GM12864 (cell line): ENCODE data around the gene PDLIM7.

Experiments
- DNase-seq: peaks from one replicate; pipeline ENCODE4 v3.0.0-alpha.2; 2011; ENCODE audit warnings: low read depth
- H3K4me3 ChIP-seq: 2 replicates; pipeline ENCODE4 v1.5.1; 2011; ENCODE audit warnings: mild to moderate bottlenecking, low read depth, low read length, control low read depth
- TF ChIP-seq, protein P1 (sequence below): IDR thresholded peaks from 2 replicates; pipeline ENCODE4 v1.5.1; 2011; ENCODE audit warnings: low read depth, mild to moderate bottlenecking, moderate library complexity, low read length, control low read depth, inconsistent platforms; ENCODE audit errors: missing control alignments

Gene PDLIM7

DNA sequence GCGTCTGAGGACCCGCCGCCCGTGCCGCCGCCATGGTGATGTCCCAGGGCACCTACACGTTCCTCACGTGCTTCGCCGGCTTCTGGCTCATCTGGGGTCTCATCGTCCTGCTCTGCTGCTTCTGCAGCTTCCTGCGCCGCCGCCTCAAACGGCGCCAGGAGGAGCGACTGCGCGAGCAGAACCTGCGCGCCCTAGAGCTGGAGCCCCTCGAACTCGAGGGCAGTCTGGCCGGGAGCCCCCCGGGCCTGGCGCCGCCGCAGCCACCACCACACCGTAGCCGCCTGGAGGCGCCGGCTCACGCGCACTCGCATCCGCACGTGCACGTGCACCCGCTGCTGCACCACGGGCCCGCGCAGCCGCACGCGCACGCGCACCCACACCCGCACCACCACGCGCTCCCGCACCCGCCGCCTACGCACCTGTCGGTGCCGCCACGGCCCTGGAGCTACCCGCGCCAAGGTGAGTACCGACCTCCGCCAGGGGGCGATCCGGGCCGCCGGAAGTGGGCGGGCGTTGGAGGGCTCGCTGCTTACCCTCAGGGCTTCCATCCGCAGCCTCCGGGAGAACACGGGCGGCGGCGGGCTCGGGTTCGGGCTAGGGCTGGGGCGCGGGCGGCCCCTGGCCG, 42.3 kb downstream of the PDLIM7 start:
- TF ChIP-seq, protein P1, sequence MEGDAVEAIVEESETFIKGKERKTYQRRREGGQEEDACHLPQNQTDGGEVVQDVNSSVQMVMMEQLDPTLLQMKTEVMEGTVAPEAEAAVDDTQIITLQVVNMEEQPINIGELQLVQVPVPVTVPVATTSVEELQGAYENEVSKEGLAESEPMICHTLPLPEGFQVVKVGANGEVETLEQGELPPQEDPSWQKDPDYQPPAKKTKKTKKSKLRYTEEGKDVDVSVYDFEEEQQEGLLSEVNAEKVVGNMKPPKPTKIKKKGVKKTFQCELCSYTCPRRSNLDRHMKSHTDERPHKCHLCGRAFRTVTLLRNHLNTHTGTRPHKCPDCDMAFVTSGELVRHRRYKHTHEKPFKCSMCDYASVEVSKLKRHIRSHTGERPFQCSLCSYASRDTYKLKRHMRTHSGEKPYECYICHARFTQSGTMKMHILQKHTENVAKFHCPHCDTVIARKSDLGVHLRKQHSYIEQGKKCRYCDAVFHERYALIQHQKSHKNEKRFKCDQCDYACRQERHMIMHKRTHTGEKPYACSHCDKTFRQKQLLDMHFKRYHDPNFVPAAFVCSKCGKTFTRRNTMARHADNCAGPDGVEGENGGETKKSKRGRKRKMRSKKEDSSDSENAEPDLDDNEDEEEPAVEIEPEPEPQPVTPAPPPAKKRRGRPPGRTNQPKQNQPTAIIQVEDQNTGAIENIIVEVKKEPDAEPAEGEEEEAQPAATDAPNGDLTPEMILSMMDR: peak; percentile 75
- DNase-seq: peak; percentile 59

DNA sequence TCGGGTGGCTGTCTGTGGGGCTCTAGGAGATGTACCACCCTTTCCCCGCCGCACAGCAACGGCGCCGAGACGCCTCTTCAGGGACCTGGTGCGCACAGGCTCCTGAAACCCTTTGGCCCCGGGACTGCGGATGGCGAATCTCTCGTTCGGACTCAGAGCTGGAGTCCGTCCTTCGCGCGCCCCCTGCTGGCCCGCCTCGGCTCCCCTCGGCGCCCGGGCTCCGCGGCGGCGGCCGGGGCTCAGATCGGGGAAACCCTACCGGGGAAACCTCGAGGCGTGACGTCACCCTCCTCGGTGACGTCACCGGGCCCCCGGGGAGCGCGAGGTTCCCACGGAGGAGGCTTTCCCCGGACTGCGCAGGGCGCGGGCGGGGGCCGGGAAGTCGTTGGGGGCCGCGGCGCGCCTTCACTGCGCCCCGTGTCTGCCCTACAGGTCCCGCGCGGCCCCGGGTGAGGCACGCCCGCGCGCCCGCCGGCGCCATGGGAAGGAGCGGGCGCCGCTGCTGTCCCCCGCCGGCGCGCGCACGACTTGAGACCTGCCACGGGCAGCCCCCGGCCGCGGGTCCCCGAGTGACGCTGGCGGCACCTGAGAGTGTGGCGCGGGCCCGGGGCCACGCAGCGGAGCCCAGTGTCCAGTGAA, 42.9 kb downstream of the PDLIM7 start:
- DNase-seq: peak; percentile 65
- TF ChIP-seq, protein P1: peak; percentile 82
- H3K4me3 ChIP-seq: peak overlapping the region; percentile 76

More for the DNA sequence above, 42.3 kb downstream of the PDLIM7 start:
- H3K4me3 ChIP-seq: peak overlapping the region; percentile 76

DNA sequence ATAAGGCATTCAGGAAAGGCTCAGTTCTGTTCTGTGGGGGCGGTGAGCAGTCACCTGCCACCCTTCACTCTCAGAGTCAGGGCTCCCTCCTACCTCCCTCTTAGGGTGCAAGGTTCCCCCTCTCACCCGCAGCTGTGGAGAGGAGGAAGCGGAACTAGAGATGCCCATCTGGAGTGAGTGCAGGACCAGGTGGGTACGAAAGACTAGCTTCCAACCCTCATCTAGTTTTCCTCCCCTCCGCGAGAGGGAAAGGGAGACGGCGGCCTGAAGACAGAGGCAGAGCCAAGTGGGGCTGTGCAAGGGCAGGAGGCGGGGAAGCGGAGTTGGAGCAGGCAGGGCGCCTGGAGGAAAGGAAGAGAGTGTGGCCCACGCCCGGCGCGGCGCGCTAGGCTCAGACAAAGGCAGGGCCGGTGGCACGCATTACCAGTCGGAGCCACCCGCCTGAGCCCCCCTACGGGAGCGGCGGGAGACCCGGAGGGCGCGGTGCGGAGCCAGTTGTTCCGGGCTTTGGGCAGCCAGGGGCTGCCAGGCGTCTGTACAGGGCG, 43.5 kb downstream of the PDLIM7 start:
- DNase-seq: no peak
- peak overlapping the region; percentile 76 for H3K4me3 ChIP-seq
- TF ChIP-seq, protein P1: no peak

DNA sequence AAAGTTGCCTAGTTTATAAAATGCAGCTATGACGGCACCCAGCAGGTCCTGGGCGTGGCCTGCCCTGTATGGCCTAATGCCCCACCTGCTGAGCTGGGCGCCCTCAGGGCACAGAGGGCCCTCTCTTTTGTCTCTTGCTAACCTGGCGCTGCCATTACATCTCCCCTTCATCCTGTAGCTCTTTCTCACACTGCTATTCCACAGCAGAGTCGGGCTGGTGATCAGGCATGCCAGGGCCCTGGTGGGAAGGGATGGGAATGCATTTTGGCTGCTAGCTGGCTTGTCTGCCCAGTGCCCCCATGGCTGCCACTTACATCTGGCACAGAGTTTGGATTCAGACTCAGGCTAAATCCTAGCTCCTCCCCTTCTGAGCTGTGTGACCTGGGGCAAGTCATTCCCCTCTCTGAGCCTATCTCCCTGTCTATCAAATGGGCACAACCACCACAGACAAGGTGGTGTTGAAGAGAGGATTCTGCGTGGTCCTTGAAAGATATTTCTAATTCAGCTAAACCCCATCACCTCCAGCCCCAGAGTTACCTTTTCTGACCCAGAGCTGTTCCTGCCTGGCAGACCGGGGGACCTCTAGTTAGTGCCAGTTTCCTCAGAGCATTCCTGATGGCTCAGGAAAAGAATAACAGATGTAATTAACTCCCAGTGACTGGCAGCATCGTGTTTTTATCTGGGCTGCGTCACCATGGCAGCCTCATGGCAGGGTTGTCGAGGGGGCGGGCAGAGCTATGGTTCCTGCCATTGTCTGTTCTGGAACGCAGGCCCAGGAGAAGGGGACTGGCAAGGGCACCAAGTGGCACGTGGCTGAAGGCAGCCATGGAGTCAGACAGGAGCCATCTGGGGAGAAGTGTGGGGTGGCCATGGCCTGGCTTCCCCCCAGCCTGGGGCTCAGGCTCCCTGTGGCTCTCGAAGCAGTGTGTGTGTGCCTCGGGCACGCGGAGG, 44.4 kb downstream of the PDLIM7 start:
- DNase-seq: no peak
- TF ChIP-seq, protein P1: no peak
- H3K4me3 ChIP-seq: no peak overlapping the region

DNA sequence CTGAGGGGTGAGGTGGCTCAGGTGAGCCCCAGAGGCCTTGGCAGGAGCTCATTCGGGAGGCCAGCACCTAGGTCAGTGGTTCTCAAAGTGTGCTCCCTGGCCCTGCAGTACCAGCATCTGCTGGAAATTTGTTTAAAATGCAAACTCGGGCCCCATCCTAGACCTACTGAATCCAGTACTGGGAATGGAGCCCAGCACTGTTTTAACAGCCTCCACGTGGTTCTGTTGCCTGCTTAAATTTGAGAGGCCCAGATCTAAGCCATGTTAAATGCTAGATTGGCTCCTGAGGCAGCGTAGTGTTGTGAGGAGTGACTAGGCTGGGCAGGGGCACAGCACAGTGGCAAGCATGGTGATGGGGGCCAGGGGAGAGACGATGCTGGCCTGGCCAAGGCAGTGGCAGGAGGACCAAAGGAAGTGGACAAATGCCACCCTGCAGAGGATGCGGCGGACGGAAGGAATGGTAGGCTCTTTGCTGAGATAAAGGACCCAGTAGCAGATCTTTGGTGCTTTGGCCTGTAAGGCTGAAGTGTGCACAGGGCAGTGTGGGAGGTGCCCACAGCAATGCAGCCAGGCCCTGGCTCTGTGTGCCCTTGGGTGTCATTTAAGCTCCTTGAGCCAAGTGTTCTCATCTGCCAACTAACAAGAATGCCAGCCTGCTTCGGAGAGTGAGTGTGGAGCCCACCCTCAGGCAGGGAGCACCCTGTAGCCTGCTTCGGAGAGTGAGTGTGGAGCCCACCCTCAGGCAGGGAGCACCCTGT, 46.6 kb downstream of the PDLIM7 start:
- H3K4me3 ChIP-seq: no peak overlapping the region
- no peak for DNase-seq
- TF ChIP-seq, protein P1: no peak
